ENCODE data around the gene PNMT.

DNA sequence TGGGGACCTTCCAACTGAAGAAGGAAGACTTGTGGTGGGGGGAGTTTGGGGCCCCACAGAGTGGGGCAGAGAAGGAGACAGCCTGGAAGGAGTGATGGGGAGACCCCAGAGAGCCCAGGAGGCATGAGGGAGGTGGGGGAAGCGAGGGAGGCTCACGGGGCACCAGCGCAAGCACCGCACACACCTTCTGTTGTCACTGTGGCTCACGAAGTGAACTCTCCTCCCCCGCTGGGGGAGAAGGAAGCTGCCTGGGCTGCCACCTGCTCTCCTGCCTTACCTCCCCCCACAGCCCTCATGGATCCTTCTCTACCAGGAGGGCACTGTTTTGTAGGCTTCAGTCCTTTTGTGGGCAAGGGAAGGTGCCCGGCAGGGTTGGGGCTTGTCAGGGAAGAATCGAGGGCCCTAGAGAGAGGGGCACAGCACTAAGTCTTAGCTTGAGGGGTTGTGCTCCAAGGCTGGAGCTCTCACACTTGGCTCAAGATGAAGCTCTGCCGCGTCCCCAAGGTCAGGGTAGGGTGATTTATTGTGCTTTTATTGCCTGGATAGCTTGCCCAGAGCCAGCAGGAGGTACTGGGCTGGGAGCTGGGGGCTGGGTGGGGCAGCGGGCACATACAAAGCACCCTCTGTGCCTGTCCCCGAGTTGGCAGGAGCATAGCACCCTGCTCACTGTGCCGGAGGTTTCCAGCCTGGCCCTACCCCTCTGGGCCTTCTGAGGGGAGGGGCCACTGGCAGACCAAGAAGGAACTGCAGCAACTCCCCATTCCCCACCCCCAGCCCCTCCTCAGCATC lies 35.9 kb upstream of the PNMT start:
- TF ChIP-seq GABPA (IDR thresholded peaks at IDR 0.05; ENCODE audit: borderline replicate concordance, insufficient read depth, low read length) (no peak), CHD2 (IDR thresholded peaks at IDR 0.05; ENCODE audit: low read length) (no peak), TBP (IDR thresholded peaks at IDR 0.05; ENCODE audit: low read depth, low read length) (no peak), SUZ12 (IDR thresholded peaks at IDR 0.05; ENCODE audit: low read length) (no peak), JUN (IDR thresholded peaks at IDR 0.05; ENCODE audit: low read depth, low read length) (no peak), TAF1 (IDR thresholded peaks at IDR 0.05; ENCODE audit: low read depth, low read length) (no peak), POLR2A (IDR thresholded peaks at IDR 0.05; ENCODE audit: control extremely low read depth in 1 of 2, low read depth in 2 of 2, low read length in 2 of 2) (no peak), EZH2 (IDR thresholded peaks at IDR 0.05; ENCODE audit: low read depth, low read length, severe bottlenecking) (no peak), TCF12 (IDR thresholded peaks at IDR 0.05; ENCODE audit: low read depth, low read length) (no peak), TAF7 (optimal IDR thresholded peaks at IDR 0.05; ENCODE audit: borderline replicate concordance, low read depth, low read length) (no peak)
- TF ChIP-seq, protein P1, sequence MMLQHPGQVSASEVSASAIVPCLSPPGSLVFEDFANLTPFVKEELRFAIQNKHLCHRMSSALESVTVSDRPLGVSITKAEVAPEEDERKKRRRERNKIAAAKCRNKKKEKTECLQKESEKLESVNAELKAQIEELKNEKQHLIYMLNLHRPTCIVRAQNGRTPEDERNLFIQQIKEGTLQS (IDR thresholded peaks at IDR 0.05; ENCODE audit: insufficient read depth, low read depth, low read length) = no peak
- TF ChIP-seq, protein P2, sequence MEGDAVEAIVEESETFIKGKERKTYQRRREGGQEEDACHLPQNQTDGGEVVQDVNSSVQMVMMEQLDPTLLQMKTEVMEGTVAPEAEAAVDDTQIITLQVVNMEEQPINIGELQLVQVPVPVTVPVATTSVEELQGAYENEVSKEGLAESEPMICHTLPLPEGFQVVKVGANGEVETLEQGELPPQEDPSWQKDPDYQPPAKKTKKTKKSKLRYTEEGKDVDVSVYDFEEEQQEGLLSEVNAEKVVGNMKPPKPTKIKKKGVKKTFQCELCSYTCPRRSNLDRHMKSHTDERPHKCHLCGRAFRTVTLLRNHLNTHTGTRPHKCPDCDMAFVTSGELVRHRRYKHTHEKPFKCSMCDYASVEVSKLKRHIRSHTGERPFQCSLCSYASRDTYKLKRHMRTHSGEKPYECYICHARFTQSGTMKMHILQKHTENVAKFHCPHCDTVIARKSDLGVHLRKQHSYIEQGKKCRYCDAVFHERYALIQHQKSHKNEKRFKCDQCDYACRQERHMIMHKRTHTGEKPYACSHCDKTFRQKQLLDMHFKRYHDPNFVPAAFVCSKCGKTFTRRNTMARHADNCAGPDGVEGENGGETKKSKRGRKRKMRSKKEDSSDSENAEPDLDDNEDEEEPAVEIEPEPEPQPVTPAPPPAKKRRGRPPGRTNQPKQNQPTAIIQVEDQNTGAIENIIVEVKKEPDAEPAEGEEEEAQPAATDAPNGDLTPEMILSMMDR (IDR thresholded peaks at IDR 0.05; ENCODE audit: control extremely low read depth in 1 of 3, insufficient read depth in 1 of 3, low read depth in 1 of 3, low read length in 3 of 3) = no peak
